ENCODE results near the gene KIAA0513. TPM values are rescaled to one million over a fixed set of nuclear protein-coding genes. Genes with fewer than 3 reads are reported as not detected.

Gene KIAA0513
- total RNA-seq, 4 donors from 2014 or later: 6.2 to 8.4 (median 7.5) TPM

DNA sequence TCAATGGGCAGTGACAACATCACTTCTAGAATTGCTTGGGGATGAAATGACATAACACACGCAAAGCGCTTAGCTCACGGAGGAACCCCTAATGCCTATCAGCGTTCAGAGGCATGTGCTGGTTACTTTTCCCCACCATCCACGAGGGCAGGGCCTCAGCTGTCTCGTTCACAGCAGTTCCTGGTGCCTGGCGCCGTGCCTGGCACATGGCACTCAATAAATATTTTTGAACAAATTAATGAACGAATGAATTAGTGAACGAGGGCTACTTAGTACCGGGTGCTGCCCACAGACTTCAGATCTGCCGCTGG lies 98.8 kb downstream of the KIAA0513 start:
- Histone ChIP-seq H3K27me3 (no peaks in the 10 kb centered on the region), H3K36me3 (no peaks in the 10 kb centered on the region), H3K27ac (peak overlapping the region in 1 of 3 donors; percentile 58), H3K4me3 (replicated peaks in 1 of 3) (no peak overlapping the region), H3K4me1 (peaks cover 10 to 37% of the 10 kb centered on the region in 2 donors), H3K9me3 (no peaks in the 10 kb centered on the region)
- intact Hi-C loops (cut with DNase I): no loop called here
- WGBS, 2 donors: 56 to 67% methylated on average over 12 of the region's 12 CpGs
- TF ChIP-seq POLR2A (IDR thresholded peaks at IDR 0.05) (no peak), CTCF (IDR thresholded peaks at IDR 0.05) (no peak)
- no peak for DNase-seq

- no peak overlapping the region for H3K4me3 ChIP-seq (replicated peaks in 1 of 3)
- no peaks in the 10 kb centered on the region for H3K9me3 ChIP-seq
- intact Hi-C loops (cut with DNase I): no loop called here
- TF ChIP-seq CTCF (IDR thresholded peaks at IDR 0.05): no peak
- TF ChIP-seq POLR2A (IDR thresholded peaks at IDR 0.05): no peak
- DNase-seq: no peak
- H3K27me3 ChIP-seq: no peaks in the 10 kb centered on the region
- H3K27ac ChIP-seq: peak overlapping the region in 1 of 3 donors; percentile 58
- H3K36me3 ChIP-seq: no peaks in the 10 kb centered on the region
- H3K4me1 ChIP-seq: peaks cover 10 to 37% of the 10 kb centered on the region in 2 donors
- WGBS, 2 donors: 19 to 29% methylated on average over 17 to 20 of the region's 20 CpGs
Measured at GRCh38 chr16:85126705-85127378, 99.2 kb downstream of the KIAA0513 start.

- 79 to 91% methylated on average over 3 of the region's 3 CpGs for WGBS, 2 donors
- intact Hi-C loops (cut with DNase I): no loop called here
- DNase-seq: no peak
- H3K27me3 ChIP-seq: no peaks in the 10 kb centered on the region
- TF ChIP-seq CTCF (IDR thresholded peaks at IDR 0.05) (no peak), POLR2A (IDR thresholded peaks at IDR 0.05) (no peak)
- no peak overlapping the region for H3K27ac ChIP-seq
- H3K4me3 ChIP-seq (replicated peaks in 1 of 3): no peak overlapping the region
- H3K4me1 ChIP-seq: peaks cover 10 to 37% of the 10 kb centered on the region in 2 donors
- no peaks in the 10 kb centered on the region for H3K36me3 ChIP-seq
- H3K9me3 ChIP-seq: no peaks in the 10 kb centered on the region
Measured at GRCh38 chr16:85127379-85127723, 99.8 kb downstream of the KIAA0513 start.

DNA sequence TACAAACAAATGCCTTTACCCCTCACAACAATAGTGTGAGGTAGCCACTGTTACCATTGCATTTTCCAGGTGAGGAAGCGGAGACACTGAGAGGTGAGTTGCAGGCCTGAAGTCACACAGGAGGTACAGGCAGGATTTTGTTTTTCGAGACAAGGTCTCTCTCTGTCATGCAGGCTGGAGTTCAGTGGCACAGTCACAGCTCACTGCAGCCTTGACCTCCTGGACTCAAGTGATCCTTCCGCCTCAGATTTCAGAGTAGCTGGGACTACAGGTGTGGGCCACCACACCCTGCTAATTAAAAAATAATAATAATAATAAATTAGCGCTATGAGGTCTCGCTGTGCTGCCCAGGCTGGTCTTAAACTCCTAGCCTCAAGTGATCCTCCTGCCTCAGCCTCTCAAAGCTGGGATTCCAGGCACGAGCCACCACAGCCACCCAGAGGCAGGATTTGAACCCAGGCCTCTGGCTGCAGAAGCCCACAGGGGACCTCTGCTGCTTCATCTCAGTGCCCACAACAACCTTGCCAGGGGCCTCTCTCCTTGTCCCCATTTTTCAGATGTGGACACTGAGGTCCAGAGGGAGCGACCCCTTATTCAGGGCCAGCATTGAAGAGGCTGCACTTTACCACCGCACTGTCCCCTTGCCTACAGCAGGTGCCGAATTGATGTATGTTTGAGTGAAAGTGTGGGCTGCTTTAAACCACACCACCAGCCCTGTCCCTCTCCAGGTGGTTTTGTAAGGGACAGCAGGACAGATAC lies 100.7 kb downstream of the KIAA0513 start:
- TF ChIP-seq POLR2A (IDR thresholded peaks at IDR 0.05) (no peak), CTCF (IDR thresholded peaks at IDR 0.05) (no peak)
- intact Hi-C loops (cut with DNase I): no loop called here
- Histone ChIP-seq H3K4me3 (replicated peaks in 1 of 3) (no peak overlapping the region), H3K27me3 (no peaks in the 10 kb centered on the region), H3K36me3 (no peaks in the 10 kb centered on the region), H3K9me3 (no peaks in the 10 kb centered on the region), H3K27ac (no peak overlapping the region), H3K4me1 (peaks cover 10 to 37% of the 10 kb centered on the region in 2 donors)
- DNase-seq: no peak
- 92 to 96% methylated on average over 9 of the region's 9 CpGs for WGBS, 2 donors

Measured in thyroid gland (tissue), 4 donors.